Urothelium cell line (cell line): ENCODE results near the gene CAMK4.
"Not testable (repeated sequence)": the region's sequence is repeated elsewhere in the genome, so short reads cannot be mapped to it uniquely, and the experiment has no call there.

Source experiments
- DNase-seq: peaks from one replicate; pipeline ENCODE4 v3.0.0; 2011; ENCODE audit warnings: low spot score, mixed read lengths
- FAIRE-seq: peaks from 2 replicates; lab custom pipeline; 2011; peaks lifted over from hg19 to GRCh38; lab: Jason Lieb, UNC

CAMK4 gene

GRCh38 chr5:111308951-111309350 lies 84.8 kb downstream of the CAMK4 start:
- DNase-seq: no peak
- FAIRE-seq: no peak

- FAIRE-seq (no peak), DNase-seq (no peak)
These were observed 85.2 kb downstream of the CAMK4 start for GRCh38 chr5:111309384-111309783.

GRCh38 chr5:111310711-111311620 lies 86.8 kb downstream of the CAMK4 start:
- DNase-seq: no peak
- no peak for FAIRE-seq

GRCh38 chr5:111311666-111312065 lies 87.5 kb downstream of the CAMK4 start:
- FAIRE-seq (no peak), DNase-seq (no peak)

- peak; percentile 13 for FAIRE-seq
- DNase-seq: no peak
These were observed 89.0 kb downstream of the CAMK4 start for GRCh38 chr5:111313017-111313724.

- FAIRE-seq: no peak
- no peak for DNase-seq
These were observed 96.8 kb downstream of the CAMK4 start for GRCh38 chr5:111320953-111321352.

GRCh38 chr5:111321376-111321775 lies 97.2 kb downstream of the CAMK4 start:
- no peak for FAIRE-seq
- DNase-seq: no peak

GRCh38 chr5:111326551-111326950 lies 102.4 kb downstream of the CAMK4 start:
- FAIRE-seq: no peak
- no peak for DNase-seq

- DNase-seq: no peak
- FAIRE-seq: no peak
These were observed 112.9 kb downstream of the CAMK4 start for GRCh38 chr5:111337133-111337532.

- DNase-seq: no peak
- no peak for FAIRE-seq
These were observed 113.5 kb downstream of the CAMK4 start for GRCh38 chr5:111337688-111338087.

- FAIRE-seq: no peak
- DNase-seq: no peak
These were observed 121.5 kb downstream of the CAMK4 start for GRCh38 chr5:111345731-111346130.

GRCh38 chr5:111347021-111347420 lies 122.8 kb downstream of the CAMK4 start:
- DNase-seq (no peak), FAIRE-seq (no peak)

- FAIRE-seq: no peak
- no peak for DNase-seq
These were observed 124.6 kb downstream of the CAMK4 start for GRCh38 chr5:111348661-111349329.

GRCh38 chr5:111349429-111349828 lies 125.2 kb downstream of the CAMK4 start:
- FAIRE-seq: no peak
- no peak for DNase-seq

- no peak for FAIRE-seq
- no peak for DNase-seq
These were observed 128.9 kb downstream of the CAMK4 start for GRCh38 chr5:111353035-111353434.

GRCh38 chr5:111358726-111359125 lies 134.5 kb downstream of the CAMK4 start:
- not testable (repeated sequence) for FAIRE-seq, DNase-seq

GRCh38 chr5:111360173-111360572 lies 136.0 kb downstream of the CAMK4 start:
- no peak for FAIRE-seq
- DNase-seq: no peak

- no peak for DNase-seq
- no peak for FAIRE-seq
These were observed 140.8 kb downstream of the CAMK4 start for GRCh38 chr5:111364992-111365391.

GRCh38 chr5:111366388-111366787 lies 142.2 kb downstream of the CAMK4 start:
- DNase-seq (no peak), FAIRE-seq (no peak)

GRCh38 chr5:111367115-111367514 lies 142.9 kb downstream of the CAMK4 start:
- DNase-seq: peak; percentile 67
- FAIRE-seq: no peak

GRCh38 chr5:111372799-111373198 lies 148.6 kb downstream of the CAMK4 start:
- DNase-seq: no peak

More at GRCh38 chr5:111372799-111373198, 148.6 kb downstream of the CAMK4 start:
- no peak for FAIRE-seq
